ENCODE measurements around the gene MYLK. TPM values are rescaled to one million over a fixed set of nuclear protein-coding genes. Genes with fewer than 3 reads are reported as not detected.
"Not testable (repeated sequence)": the region's sequence is repeated elsewhere in the genome, so short reads cannot be mapped to it uniquely, and the experiment has no call there.

The MYLK gene
- total RNA-seq, 2 experiments from 2014 or later = 0.06 to 0.15 TPM

GRCh38 chr3:123722456-123722855 is 161.7 kb downstream of the MYLK start:
- no peaks in the 10 kb centered on the region for H3K4me1 Mint-ChIP-seq
- CTCF ChIA-PET = interaction anchor here (2.0 kb wide), 1 partner anchor 70 kb away, joined by 5 read pairs; no protein-coding TSS in a partner anchor
- POLR2A ChIA-PET = no interaction called here
- H3K4me3 Mint-ChIP-seq = no peak overlapping the region
- H3K9me3 Mint-ChIP-seq = no peaks in the 10 kb centered on the region
- peaks cover 1% of the 10 kb centered on the region for H3K27me3 Mint-ChIP-seq
- no peaks in the 10 kb centered on the region for H3K36me3 Mint-ChIP-seq (ENCODE audit: low read depth)
- no peak overlapping the region for H3K27ac Mint-ChIP-seq
- DNase-seq = no peak

- CTCF ChIA-PET = interaction anchor here (2.0 kb wide), 1 partner anchor 70 kb away, joined by 5 read pairs; no protein-coding TSS in a partner anchor
- POLR2A ChIA-PET = no interaction called here
- Mint-ChIP-seq H3K27ac (no peak overlapping the region), H3K4me3 (no peak overlapping the region), H3K27me3 (no peaks in the 10 kb centered on the region), H3K9me3 (no peaks in the 10 kb centered on the region), H3K36me3 (ENCODE audit: low read depth) (no peaks in the 10 kb centered on the region), H3K4me1 (no peaks in the 10 kb centered on the region)
- no peak for DNase-seq
These were observed 162.1 kb downstream of the MYLK start for GRCh38 chr3:123722021-123722420.

GRCh38 chr3:123721095-123721689 is 162.9 kb downstream of the MYLK start:
- DNase-seq; H3K27ac Mint-ChIP-seq; CTCF ChIA-PET; POLR2A ChIA-PET; H3K9me3 Mint-ChIP-seq; H3K36me3 Mint-ChIP-seq (ENCODE audit: low read depth); H3K4me1 Mint-ChIP-seq; H3K4me3 Mint-ChIP-seq; H3K27me3 Mint-ChIP-seq: not testable (repeated sequence)

- ChIA-PET CTCF (no interaction called here), POLR2A (no interaction called here)
- Mint-ChIP-seq H3K27ac (no peak overlapping the region), H3K4me3 (no peak overlapping the region), H3K9me3 (no peaks in the 10 kb centered on the region), H3K4me1 (no peaks in the 10 kb centered on the region), H3K27me3 (no peaks in the 10 kb centered on the region), H3K36me3 (ENCODE audit: low read depth) (no peaks in the 10 kb centered on the region)
- no peak for DNase-seq
These were observed 163.5 kb downstream of the MYLK start for GRCh38 chr3:123720638-123721037.

GRCh38 chr3:123719862-123720453 is 164.2 kb downstream of the MYLK start:
- H3K9me3 Mint-ChIP-seq = no peaks in the 10 kb centered on the region
- H3K27me3 Mint-ChIP-seq = no peaks in the 10 kb centered on the region
- no peak overlapping the region for H3K4me3 Mint-ChIP-seq
- POLR2A ChIA-PET = no interaction called here
- no peaks in the 10 kb centered on the region for H3K36me3 Mint-ChIP-seq (ENCODE audit: low read depth)
- DNase-seq = no peak
- CTCF ChIA-PET = no interaction called here
- no peaks in the 10 kb centered on the region for H3K4me1 Mint-ChIP-seq
- no peak overlapping the region for H3K27ac Mint-ChIP-seq

- CTCF ChIA-PET = interaction anchor here (1.0 kb wide), 1 partner anchor 64 kb away, joined by 3 read pairs; no protein-coding TSS in a partner anchor
- H3K9me3 Mint-ChIP-seq; H3K36me3 Mint-ChIP-seq (ENCODE audit: low read depth); H3K4me1 Mint-ChIP-seq; H3K27me3 Mint-ChIP-seq; POLR2A ChIA-PET; H3K4me3 Mint-ChIP-seq; H3K27ac Mint-ChIP-seq: not testable (repeated sequence)
- peak; percentile 44 for DNase-seq
These were observed 164.9 kb downstream of the MYLK start for GRCh38 chr3:123719061-123719756.

GRCh38 chr3:123718108-123718507 is 166.0 kb downstream of the MYLK start:
- no peaks in the 10 kb centered on the region for H3K27me3 Mint-ChIP-seq
- ChIA-PET POLR2A (no interaction called here), CTCF (no interaction called here)
- DNase-seq = no peak
- no peaks in the 10 kb centered on the region for H3K4me1 Mint-ChIP-seq
- no peak overlapping the region for H3K27ac Mint-ChIP-seq
- no peaks in the 10 kb centered on the region for H3K36me3 Mint-ChIP-seq (ENCODE audit: low read depth)
- no peaks in the 10 kb centered on the region for H3K9me3 Mint-ChIP-seq
- H3K4me3 Mint-ChIP-seq = no peak overlapping the region

- H3K36me3 Mint-ChIP-seq (ENCODE audit: low read depth); H3K4me1 Mint-ChIP-seq; CTCF ChIA-PET; DNase-seq; H3K27ac Mint-ChIP-seq; POLR2A ChIA-PET; H3K4me3 Mint-ChIP-seq; H3K9me3 Mint-ChIP-seq; H3K27me3 Mint-ChIP-seq: not testable (repeated sequence)
These were observed 166.7 kb downstream of the MYLK start for GRCh38 chr3:123717451-123717850.

- ChIA-PET POLR2A (no interaction called here), CTCF (no interaction called here)
- H3K9me3 Mint-ChIP-seq = no peaks in the 10 kb centered on the region
- no peak overlapping the region for H3K4me3 Mint-ChIP-seq
- DNase-seq = no peak
- H3K36me3 Mint-ChIP-seq (ENCODE audit: low read depth) = no peaks in the 10 kb centered on the region
- H3K27me3 Mint-ChIP-seq = no peaks in the 10 kb centered on the region
- no peak overlapping the region for H3K27ac Mint-ChIP-seq
- no peaks in the 10 kb centered on the region for H3K4me1 Mint-ChIP-seq
These were observed 167.7 kb downstream of the MYLK start for GRCh38 chr3:123716411-123716810.

- ChIA-PET POLR2A (no interaction called here), CTCF (no interaction called here)
- DNase-seq = no peak
- no peaks in the 10 kb centered on the region for H3K27me3 Mint-ChIP-seq
- no peaks in the 10 kb centered on the region for H3K4me1 Mint-ChIP-seq
- no peak overlapping the region for H3K27ac Mint-ChIP-seq
- no peak overlapping the region for H3K4me3 Mint-ChIP-seq
- H3K36me3 Mint-ChIP-seq (ENCODE audit: low read depth) = no peaks in the 10 kb centered on the region
- no peaks in the 10 kb centered on the region for H3K9me3 Mint-ChIP-seq
These were observed 170.9 kb downstream of the MYLK start for GRCh38 chr3:123713211-123713610.

- POLR2A ChIA-PET = no interaction called here
- Mint-ChIP-seq H3K36me3 (ENCODE audit: low read depth) (no peaks in the 10 kb centered on the region), H3K4me1 (no peaks in the 10 kb centered on the region), H3K4me3 (no peak overlapping the region), H3K9me3 (no peaks in the 10 kb centered on the region), H3K27me3 (no peaks in the 10 kb centered on the region), H3K27ac (no peak overlapping the region)
- CTCF ChIA-PET = interaction anchor here (0.9 kb wide), 1 partner anchor 8 kb away, joined by 3 read pairs; no protein-coding TSS in a partner anchor
- DNase-seq = no peak
These were observed 171.9 kb downstream of the MYLK start for GRCh38 chr3:123712077-123712860.

- H3K4me1 Mint-ChIP-seq = no peaks in the 10 kb centered on the region
- DNase-seq = no peak
- ChIA-PET POLR2A (no interaction called here), CTCF (no interaction called here)
- no peak overlapping the region for H3K4me3 Mint-ChIP-seq
- no peak overlapping the region for H3K27ac Mint-ChIP-seq
- no peaks in the 10 kb centered on the region for H3K36me3 Mint-ChIP-seq (ENCODE audit: low read depth)
- H3K9me3 Mint-ChIP-seq = no peaks in the 10 kb centered on the region
- no peaks in the 10 kb centered on the region for H3K27me3 Mint-ChIP-seq
These were observed 172.8 kb downstream of the MYLK start for GRCh38 chr3:123711356-123711755.

- H3K4me1 Mint-ChIP-seq = no peaks in the 10 kb centered on the region
- H3K27ac Mint-ChIP-seq = no peak overlapping the region
- DNase-seq = no peak
- no peaks in the 10 kb centered on the region for H3K9me3 Mint-ChIP-seq
- ChIA-PET POLR2A (no interaction called here), CTCF (no interaction called here)
- H3K4me3 Mint-ChIP-seq = no peak overlapping the region
- H3K27me3 Mint-ChIP-seq = no peaks in the 10 kb centered on the region
- H3K36me3 Mint-ChIP-seq (ENCODE audit: low read depth) = no peaks in the 10 kb centered on the region
These were observed 175.6 kb downstream of the MYLK start for GRCh38 chr3:123708531-123708930.

All from activated CD4-positive, alpha-beta T cell treated with anti-CD3 and anti-CD28 coated beads, Interleukin-2, amount 10 ng/mL, durations not matched to agents 7 days and 5 days (primary cell).